ENCODE results near the gene CHD2.

Gene CHD2

DNA sequence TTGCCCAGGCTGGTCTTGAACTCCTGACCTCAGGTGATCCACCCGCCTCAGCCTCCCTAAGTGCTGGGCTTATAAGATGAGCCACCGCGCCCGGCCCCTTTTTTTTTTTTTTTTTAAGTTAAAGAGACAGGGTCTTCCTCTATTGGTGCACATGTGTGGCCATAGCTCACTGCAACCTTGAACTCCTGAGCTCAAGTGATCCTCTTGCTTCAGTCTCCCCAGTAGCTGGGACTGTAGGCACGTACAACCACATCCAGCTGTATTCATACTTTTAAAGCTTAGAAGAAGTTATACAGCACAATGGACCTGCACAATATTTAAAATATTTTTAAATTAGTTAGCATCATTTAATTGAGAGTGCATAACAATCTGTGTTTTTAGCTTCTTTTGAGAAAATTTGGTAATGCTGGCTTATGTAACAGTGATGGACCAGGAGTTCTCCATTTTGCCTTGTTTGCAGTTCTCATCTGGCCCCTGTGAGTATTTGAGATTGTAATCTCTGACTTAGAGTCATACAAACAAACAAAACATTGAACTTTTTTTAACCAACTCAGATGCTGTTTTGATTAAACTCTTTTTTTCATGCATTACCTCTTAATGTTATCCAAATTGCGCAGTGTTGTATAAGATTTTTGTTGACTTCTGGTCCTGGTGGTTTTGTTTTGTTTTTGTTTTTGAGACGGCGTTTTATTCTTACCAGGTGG lies 33.0 kb downstream of the CHD2 start:
- no peak for DNase-seq

GRCh38 chr15:92933831-92934230 lies 33.7 kb downstream of the CHD2 start:
- no peak for DNase-seq

DNA sequence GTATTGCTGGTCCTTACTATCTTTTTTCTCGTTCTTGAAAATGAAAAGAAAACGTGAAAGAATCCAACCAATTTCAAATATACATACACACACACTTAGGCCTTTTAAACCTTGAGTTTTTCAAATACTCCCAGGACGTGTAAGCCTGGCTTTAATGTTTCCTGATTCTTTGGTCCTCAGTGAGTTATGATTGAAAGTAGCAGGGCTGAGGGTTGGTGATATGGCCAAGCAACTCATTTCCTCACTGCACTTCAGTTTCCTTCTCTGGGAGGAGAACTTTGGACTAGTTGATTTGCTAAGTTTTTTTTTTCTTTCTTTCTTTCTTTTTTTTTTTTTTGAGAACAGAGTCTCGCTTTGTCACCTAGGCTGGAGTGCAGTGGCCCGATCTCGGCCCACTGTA lies 34.6 kb downstream of the CHD2 start:
- no peak for DNase-seq

- no peak for DNase-seq
Observed at GRCh38 chr15:92936138-92936537, 36.0 kb downstream of the CHD2 start.

DNA sequence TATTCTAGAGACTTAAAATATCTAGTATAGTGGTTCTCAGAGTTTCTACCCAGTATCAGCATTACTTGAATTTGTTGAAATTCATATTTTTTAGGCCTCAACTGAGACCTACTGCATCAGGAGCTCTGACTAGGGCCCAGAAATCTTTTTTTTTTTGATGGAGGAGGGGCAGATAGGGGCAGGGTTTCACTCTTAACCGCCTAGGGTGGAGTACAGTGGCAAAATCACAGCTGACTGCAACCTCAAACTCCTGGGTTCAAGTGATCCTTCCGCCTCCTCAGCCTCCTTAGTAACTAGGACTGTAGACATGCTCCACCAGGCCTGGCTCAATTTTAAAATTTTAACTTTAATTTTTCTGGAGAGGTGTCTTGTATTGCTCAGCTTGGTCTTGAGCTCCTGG lies 36.6 kb downstream of the CHD2 start:
- no peak for DNase-seq

GRCh38 chr15:92937901-92938300 lies 37.8 kb downstream of the CHD2 start:
- DNase-seq, result no peak

- no peak for DNase-seq
Observed at GRCh38 chr15:92938387-92938786, 38.3 kb downstream of the CHD2 start.

- DNase-seq, result no peak
Observed at GRCh38 chr15:92941668-92942067, 41.5 kb downstream of the CHD2 start.

- DNase-seq, result no peak
Observed at GRCh38 chr15:92942706-92943105, 42.6 kb downstream of the CHD2 start.

DNA sequence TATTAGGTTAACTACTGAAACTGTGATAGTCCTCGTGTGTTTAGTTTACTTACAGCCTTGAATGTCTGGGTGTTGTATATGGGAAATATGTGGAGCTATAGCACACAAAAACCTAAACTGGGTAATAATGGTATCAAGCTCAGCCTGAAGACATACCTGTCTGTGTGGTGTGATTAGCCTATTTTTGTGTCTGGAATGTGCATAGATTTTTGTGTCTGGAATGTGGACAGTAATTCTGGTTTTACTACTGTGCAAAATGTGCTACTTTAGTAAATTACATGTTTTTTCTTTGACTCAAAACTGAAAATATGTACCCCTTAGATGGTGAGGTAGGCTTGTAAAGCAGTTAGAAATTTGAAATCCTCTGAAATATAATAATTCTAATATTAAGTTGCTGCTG lies 43.5 kb downstream of the CHD2 start:
- no peak for DNase-seq

GRCh38 chr15:92944946-92945521 lies 44.9 kb downstream of the CHD2 start:
- no peak for DNase-seq

DNA sequence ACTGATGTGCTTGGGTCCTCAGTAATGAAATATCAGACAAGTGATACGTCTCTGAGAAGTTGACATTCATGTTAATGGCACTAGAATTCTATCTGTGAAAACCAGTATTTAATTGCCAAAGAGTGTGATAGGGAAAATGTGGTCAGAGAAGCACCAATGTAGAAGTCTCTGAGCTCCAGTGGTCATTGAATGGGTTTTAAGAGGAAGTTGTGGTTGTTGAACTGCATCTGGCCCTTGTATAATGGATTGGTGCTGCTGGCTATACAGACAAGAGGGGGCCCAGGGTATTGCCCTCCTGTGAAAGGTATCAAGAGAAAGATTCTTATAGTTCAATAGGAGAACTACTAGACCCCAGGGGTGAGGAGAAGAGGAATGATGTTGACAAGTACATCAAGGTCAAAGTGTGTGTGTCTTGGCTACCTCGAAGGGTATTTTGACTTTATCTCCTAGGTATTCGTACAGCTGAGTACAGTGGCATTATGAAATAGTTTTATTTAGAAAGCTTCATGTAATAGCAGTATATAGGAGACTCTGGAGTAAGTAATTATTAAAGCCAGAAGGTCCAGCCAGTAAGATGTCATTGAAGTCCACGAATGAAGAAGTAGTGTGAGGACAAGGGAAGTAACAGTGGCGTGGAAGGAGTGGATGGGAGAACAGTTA lies 47.1 kb downstream of the CHD2 start:
- no peak for DNase-seq

DNA sequence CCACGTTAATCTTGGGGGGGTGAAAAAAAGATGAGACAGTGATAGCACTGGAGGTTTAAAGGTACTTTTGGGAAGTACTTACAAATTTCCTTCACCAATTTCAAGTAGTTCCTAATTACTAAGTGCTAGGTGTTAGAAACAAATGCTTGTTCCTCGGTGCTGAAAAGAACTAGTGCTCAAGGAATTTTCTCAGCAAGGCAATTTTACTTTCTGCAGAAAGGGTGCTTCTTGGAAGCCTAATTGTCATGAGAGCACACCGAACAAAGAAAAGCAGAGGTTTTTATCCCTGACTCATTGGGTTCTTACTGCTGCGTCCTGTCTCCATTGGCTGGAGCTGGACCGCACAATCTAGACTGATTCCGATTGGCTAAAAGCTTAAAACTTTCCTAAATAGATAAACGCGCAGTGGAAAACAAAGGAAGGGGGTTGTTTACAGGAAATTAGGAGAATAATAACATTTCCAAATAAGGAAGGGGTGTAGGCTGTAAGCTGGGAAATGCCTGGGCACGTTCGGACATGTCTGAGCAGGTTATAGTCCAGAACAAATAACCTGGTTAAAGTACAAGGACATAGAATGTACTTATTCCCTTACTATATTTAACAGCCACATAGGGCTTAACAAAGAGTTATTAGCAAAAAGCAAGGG lies 49.6 kb downstream of the CHD2 start:
- no peak for DNase-seq

- DNase-seq, result no peak
Observed at GRCh38 chr15:92951800-92952457, 51.8 kb downstream of the CHD2 start.

DNA sequence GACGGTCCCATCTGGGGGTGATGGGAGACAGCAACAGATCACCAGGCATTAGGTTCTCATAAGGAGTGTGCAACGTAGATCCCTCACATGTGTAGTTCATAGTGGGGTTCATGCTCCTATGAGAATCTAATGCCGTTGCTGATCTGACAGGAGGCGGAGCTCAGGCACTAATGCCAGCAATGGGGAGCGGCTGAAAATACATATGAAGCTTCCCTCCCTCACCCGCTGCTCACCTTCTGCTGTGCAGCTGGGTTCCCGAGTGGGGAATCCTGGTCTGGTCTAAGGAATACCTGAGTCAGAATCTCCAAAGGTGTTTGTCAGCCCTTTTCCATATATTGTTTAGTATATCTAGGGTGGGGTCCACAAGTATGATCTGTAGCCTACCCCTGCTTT lies 52.3 kb downstream of the CHD2 start:
- no peak for DNase-seq

GRCh38 chr15:92953566-92953965 lies 53.4 kb downstream of the CHD2 start:
- no peak for DNase-seq

GRCh38 chr15:92954002-92954401 lies 53.9 kb downstream of the CHD2 start:
- no peak for DNase-seq

DNA sequence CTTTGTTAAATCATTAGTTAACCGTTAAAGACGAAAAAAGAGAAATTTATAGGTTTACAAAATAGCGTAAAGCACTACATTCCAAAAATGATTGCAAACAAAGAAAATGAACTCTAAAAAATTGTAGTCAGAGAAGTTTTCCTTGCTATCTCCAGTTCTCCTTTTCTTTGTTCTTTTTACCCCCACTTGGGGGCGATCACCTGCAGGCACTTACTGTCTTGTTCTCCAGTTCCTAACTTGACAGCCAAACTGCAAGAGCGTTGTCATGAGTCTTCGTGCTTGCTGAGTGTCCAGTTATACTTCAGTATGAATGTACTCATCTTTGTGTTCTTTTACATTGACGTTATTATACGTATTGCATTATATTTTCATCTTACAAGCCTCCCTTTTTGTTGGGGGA lies 54.5 kb downstream of the CHD2 start:
- no peak for DNase-seq

DNA sequence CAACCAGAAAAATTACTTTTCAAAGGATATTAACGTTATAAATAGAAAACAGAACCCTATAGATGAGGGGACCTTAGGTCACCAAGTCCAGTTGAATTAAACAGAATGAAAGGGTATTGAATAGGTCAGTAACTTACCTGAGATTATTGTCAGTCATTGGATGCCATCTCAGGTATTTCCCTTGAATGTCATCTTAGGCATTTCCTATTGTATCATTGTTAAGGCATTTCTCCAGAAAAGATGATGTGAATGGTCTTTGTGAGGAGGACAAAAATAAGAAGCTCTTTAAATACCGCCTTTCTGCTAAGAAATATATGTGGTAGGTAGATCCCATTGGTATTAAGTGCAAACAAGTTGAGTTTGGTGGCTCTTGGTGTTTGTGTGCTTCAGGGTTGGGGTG lies 55.6 kb downstream of the CHD2 start:
- no peak for DNase-seq

GRCh38 chr15:92958105-92958504 lies 58.0 kb downstream of the CHD2 start:
- no peak for DNase-seq

DNA sequence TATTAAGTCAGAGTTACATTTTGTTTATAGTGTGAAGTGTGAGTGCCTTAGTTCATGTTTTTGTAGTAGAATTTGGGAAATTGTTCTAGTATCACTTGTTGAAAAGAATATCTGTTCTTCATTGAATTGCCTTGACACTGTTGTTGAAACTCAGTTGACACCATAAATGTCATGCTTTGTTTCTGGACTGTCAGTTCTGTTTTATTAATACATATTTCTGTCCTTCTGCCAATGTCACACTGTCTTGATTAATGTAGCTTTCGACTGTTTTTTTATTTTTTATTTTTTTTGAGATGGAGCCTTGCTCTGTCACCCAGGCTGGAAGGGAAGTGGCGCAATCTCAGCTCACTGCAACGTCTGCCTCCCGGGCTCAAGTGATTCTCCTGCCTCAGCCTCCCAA lies 59.1 kb downstream of the CHD2 start:
- DNase-seq, result no peak

- DNase-seq, result no peak
Observed at GRCh38 chr15:92960996-92961681, 61.0 kb downstream of the CHD2 start.

- no peak for DNase-seq
Observed at GRCh38 chr15:92962914-92963313, 62.8 kb downstream of the CHD2 start.

All from NCI-H187 treated with DMSO at 0.1 percent for 48 hours (cell line).